ENCODE results near the gene CARD11. TPM values are rescaled to one million over a fixed set of nuclear protein-coding genes. Genes with fewer than 3 reads are reported as not detected.

The CARD11 gene
- total RNA-seq, 4 donors from 2014 or later, result 0.26 to 2.0 (median 0.70) TPM

GRCh38 chr7:2970307-2970664, 73.4 kb downstream of the CARD11 start:
- no peak for DNase-seq (ENCODE audit: extremely low spot score)
- Histone ChIP-seq H3K36me3 (no peaks in the 10 kb centered on the region), H3K4me3 (no peak overlapping the region), H3K9me3 (peaks cover 0 to 17% (median 15%) of the 10 kb centered on the region in 4 donors), H3K27me3 (peaks cover 0 to 16% (median 0%) of the 10 kb centered on the region in 4 donors), H3K4me1 (no peaks in the 10 kb centered on the region), H3K27ac (replicated peaks in 1 of 4) (no peak overlapping the region)
- WGBS, result 91% methylated on average over 4 of the region's 4 CpGs
- intact Hi-C loops (cut with DNase I), result no loop called here
- TF ChIP-seq EP300 (IDR thresholded peaks at IDR 0.05) (no peak), CTCF (IDR thresholded peaks at IDR 0.05) (no peak), POLR2AphosphoS5 (IDR thresholded peaks at IDR 0.05) (no peak), POLR2A (IDR thresholded peaks at IDR 0.05; ENCODE audit: low read depth) (no peak)

GRCh38 chr7:2969398-2970306, 74.0 kb downstream of the CARD11 start:
- intact Hi-C loops (cut with DNase I), result no loop called here
- no peak overlapping the region for H3K27ac ChIP-seq (replicated peaks in 1 of 4)
- no peaks in the 10 kb centered on the region for H3K36me3 ChIP-seq
- no peak for TF ChIP-seq POLR2AphosphoS5 (IDR thresholded peaks at IDR 0.05)
- TF ChIP-seq CTCF (IDR thresholded peaks at IDR 0.05), result no peak
- TF ChIP-seq POLR2A (IDR thresholded peaks at IDR 0.05; ENCODE audit: low read depth), result no peak
- no peak for TF ChIP-seq EP300 (IDR thresholded peaks at IDR 0.05)
- peaks cover 0 to 24% (median 17%) of the 10 kb centered on the region in 4 donors for H3K9me3 ChIP-seq
- H3K27me3 ChIP-seq, result peaks cover 0 to 16% (median 0%) of the 10 kb centered on the region in 4 donors
- DNase-seq (ENCODE audit: extremely low spot score), result no peak
- H3K4me3 ChIP-seq, result no peak overlapping the region
- H3K4me1 ChIP-seq, result no peaks in the 10 kb centered on the region
- WGBS, result 91% methylated on average over 6 of the region's 6 CpGs

GRCh38 chr7:2968616-2969397, 74.9 kb downstream of the CARD11 start:
- Histone ChIP-seq H3K9me3 (peaks cover 0 to 30% (median 18%) of the 10 kb centered on the region in 4 donors), H3K27ac (replicated peaks in 1 of 4) (no peak overlapping the region), H3K4me1 (no peaks in the 10 kb centered on the region), H3K27me3 (peaks cover 0 to 16% (median 0%) of the 10 kb centered on the region in 4 donors), H3K36me3 (no peaks in the 10 kb centered on the region), H3K4me3 (no peak overlapping the region)
- TF ChIP-seq EP300 (IDR thresholded peaks at IDR 0.05) (no peak), POLR2A (IDR thresholded peaks at IDR 0.05; ENCODE audit: low read depth) (no peak)
- DNase-seq (ENCODE audit: extremely low spot score), result no peak
- intact Hi-C loops (cut with DNase I), result no loop called here
- WGBS, result 86% methylated on average over 13 of the region's 13 CpGs

- no peak overlapping the region for H3K27ac ChIP-seq (replicated peaks in 1 of 4)
- intact Hi-C loops (cut with DNase I), result no loop called here
- no peaks in the 10 kb centered on the region for H3K36me3 ChIP-seq
- no peak overlapping the region for H3K4me3 ChIP-seq
- 88% methylated on average over 8 of the region's 8 CpGs for WGBS
- DNase-seq (ENCODE audit: extremely low spot score), result no peak
- H3K9me3 ChIP-seq, result peaks cover 0 to 32% (median 18%) of the 10 kb centered on the region in 4 donors
- TF ChIP-seq EP300 (IDR thresholded peaks at IDR 0.05) (no peak), POLR2A (IDR thresholded peaks at IDR 0.05; ENCODE audit: low read depth) (no peak), CTCF (IDR thresholded peaks at IDR 0.05) (no peak), POLR2AphosphoS5 (IDR thresholded peaks at IDR 0.05) (no peak)
- no peaks in the 10 kb centered on the region for H3K4me1 ChIP-seq
- peaks cover 0 to 16% (median 0%) of the 10 kb centered on the region in 4 donors for H3K27me3 ChIP-seq
Observed at GRCh38 chr7:2968176-2968575, 75.5 kb downstream of the CARD11 start.

- DNase-seq (ENCODE audit: extremely low spot score), result no peak
- WGBS, result 90% methylated on average over 7 of the region's 7 CpGs
- intact Hi-C loops (cut with DNase I), result no loop called here
Observed at GRCh38 chr7:2967705-2968104, 76.0 kb downstream of the CARD11 start.

More at GRCh38 chr7:2967705-2968104, 76.0 kb downstream of the CARD11 start:
- Histone ChIP-seq H3K4me3 (no peak overlapping the region), H3K27ac (replicated peaks in 1 of 4) (no peak overlapping the region), H3K9me3 (peaks cover 0 to 32% (median 18%) of the 10 kb centered on the region in 4 donors), H3K27me3 (peaks cover 0 to 12% (median 0%) of the 10 kb centered on the region in 4 donors), H3K36me3 (no peaks in the 10 kb centered on the region), H3K4me1 (no peaks in the 10 kb centered on the region)
- no peak for TF ChIP-seq POLR2AphosphoS5 (IDR thresholded peaks at IDR 0.05)

All from esophagus muscularis mucosa (tissue), 4 donors.